Liver (tissue), 9 donors: ENCODE measurements around the gene ZNF687. TPM values are rescaled to one million over a fixed set of nuclear protein-coding genes. Genes with fewer than 3 reads are reported as not detected.

ENCODE experiments used
- DNase-seq: peaks from one replicate; pipeline ENCODE4 v3.0.0-alpha.2; 2017; ENCODE audit warnings: low spot score
- H3K27ac ChIP-seq, 2 donors: one replicate each; pipeline ENCODE4 v1.7.0; 2013; ENCODE audit warnings: inconsistent platforms in 2 of 2, low read length in 2 of 2, control low read depth in 1 of 2, low read depth in 1 of 2, mild to moderate bottlenecking in 1 of 2
- H3K27me3 ChIP-seq, 4 donors: one replicate each; pipeline versions ENCODE4 v1.6.1 to v1.7.0; 2013; ENCODE audit warnings: low read length in 3 of 4, inconsistent platforms in 1 of 4, mild to moderate bottlenecking in 1 of 4, moderate library complexity in 1 of 4; ENCODE audit not compliant: control insufficient read depth in 4 of 4, insufficient read depth in 4 of 4
- H3K36me3 ChIP-seq, 4 donors: one replicate each; pipeline versions ENCODE4 v1.6.1 to v1.7.0; 2013; ENCODE audit warnings: low read length in 3 of 4, mild to moderate bottlenecking in 3 of 4, low read depth in 1 of 4, moderate library complexity in 1 of 4; ENCODE audit not compliant: control insufficient read depth in 4 of 4, insufficient read depth in 3 of 4
- H3K4me1 ChIP-seq, 4 donors: one replicate each; pipeline versions ENCODE4 v1.6.1 to v1.7.0; 2013; ENCODE audit warnings: low read length in 3 of 4, mild to moderate bottlenecking in 3 of 4, moderate library complexity in 1 of 4; ENCODE audit not compliant: control insufficient read depth in 4 of 4, insufficient read depth in 4 of 4
- H3K4me3 ChIP-seq, 3 donors: one replicate each; pipeline versions ENCODE4 v1.6.1 to v1.7.0; 2013; ENCODE audit warnings: low read length in 3 of 3, control low read depth in 1 of 3, low read depth in 1 of 3, mild to moderate bottlenecking in 1 of 3
- H3K9ac ChIP-seq, 2 donors: one replicate each; pipeline ENCODE4 v1.7.0; 2013; ENCODE audit warnings: low read length in 2 of 2, mild to moderate bottlenecking in 2 of 2, moderate library complexity in 2 of 2, control low read depth in 1 of 2, low read depth in 1 of 2
- H3K9me3 ChIP-seq, 4 donors: one replicate each; pipeline versions ENCODE4 v1.6.1 to v1.7.0; 2013; ENCODE audit warnings: low read length in 3 of 4; ENCODE audit not compliant: control insufficient read depth in 4 of 4
- CTCF ChIP-seq: fragments of 150-350 bp; IDR thresholded peaks from 2 replicates; pipeline ENCODE4 v1.5.1; 2017; ENCODE audit warnings: improper control_type of control experiment, low read depth, low read length; ENCODE audit not compliant: missing input control
- EGR1 ChIP-seq, 2 donors: IDR thresholded peaks; 2 replicates each; pipeline ENCODE4 v1.6.1; 2016 to 2018; ENCODE audit warnings: antibody characterized with exemption in 2 of 2, low read depth in 2 of 2
- FOXA2 ChIP-seq: IDR thresholded peaks from 2 replicates; pipeline ENCODE4 v1.6.1; 2016; ENCODE audit warnings: antibody characterized with exemption
- GABPA ChIP-seq, 2 donors: IDR thresholded peaks in 1 of 2; conservative IDR thresholded peaks in 1 of 2; 2 replicates each; pipeline ENCODE4 v1.6.1; 2016; ENCODE audit warnings: antibody characterized with exemption in 2 of 2, mild to moderate bottlenecking in 1 of 2, moderate library complexity in 1 of 2
- HNF4A ChIP-seq, 2 donors: conservative IDR thresholded peaks; 2 replicates each; pipeline ENCODE4 v1.6.1; 2016; ENCODE audit warnings: antibody characterized with exemption in 2 of 2, mild to moderate bottlenecking in 2 of 2
- HNF4G ChIP-seq: IDR thresholded peaks from 2 replicates; pipeline ENCODE4 v1.6.1; 2016; ENCODE audit warnings: antibody characterized with exemption
- JUND ChIP-seq, 2 donors: IDR thresholded peaks; 2 replicates each; pipeline ENCODE4 v1.6.1; 2016; ENCODE audit warnings: antibody characterized with exemption in 2 of 2
- MAX ChIP-seq: IDR thresholded peaks from 2 replicates; pipeline ENCODE4 v1.6.1; 2016; ENCODE audit warnings: antibody characterized with exemption
- NR2F2 ChIP-seq: IDR thresholded peaks from 2 replicates; pipeline ENCODE4 v1.6.1; 2016; ENCODE audit warnings: antibody characterized with exemption
- RAD21 ChIP-seq, 2 donors: IDR thresholded peaks; 2 replicates each; pipeline ENCODE4 v1.6.1; 2016; ENCODE audit warnings: antibody characterized with exemption in 2 of 2, mild to moderate bottlenecking in 2 of 2
- REST ChIP-seq: IDR thresholded peaks from 2 replicates; pipeline ENCODE4 v1.6.1; 2016; ENCODE audit warnings: antibody characterized with exemption, mild to moderate bottlenecking
- RXRA ChIP-seq, 2 donors: IDR thresholded peaks; 2 replicates each; pipeline ENCODE4 v1.6.1; 2017 to 2018; ENCODE audit warnings: antibody characterized with exemption in 2 of 2, mild to moderate bottlenecking in 1 of 2
- SP1 ChIP-seq: IDR thresholded peaks from 2 replicates; pipeline ENCODE4 v1.6.1; 2018; ENCODE audit warnings: antibody characterized with exemption, mild to moderate bottlenecking
- TAF1 ChIP-seq: conservative IDR thresholded peaks from 2 replicates; pipeline ENCODE4 v1.6.1; 2016; ENCODE audit warnings: antibody characterized with exemption, mild to moderate bottlenecking
- YY1 ChIP-seq: IDR thresholded peaks from 2 replicates; pipeline ENCODE4 v1.6.1; 2016; ENCODE audit warnings: antibody characterized with exemption, mild to moderate bottlenecking
- ZBTB33 ChIP-seq: IDR thresholded peaks from 2 replicates; pipeline ENCODE4 v1.6.1; 2016; ENCODE audit warnings: antibody characterized with exemption
- WGBS: extraction: QIAGEN DNeasy Blood & Tissue Kit; methylation state at CpG from one replicate; pipeline ENCODE4 v1.1.7; 2013; 5-methylcytosine and 5-hydroxymethylcytosine counted together
- polyA plus RNA-seq, 2 donors: library from polyadenylated mRNA; stranded (reverse) in 1 of 2; unstranded in 1 of 2; fragments of 200-250 nt in 1 of 2; fragments of >200 nt in 1 of 2; fragmentation: Nextera tagmentation in 1 of 2; extraction: Ambion mirVana in 1 of 2; gene quantifications; one replicate each; pipeline versions ENCODE4 v1.2.1 to v1.2.3, GENCODE V29; 2013 to 2015
- total RNA-seq, 2 donors: library from RNA; depleted of rRNA; stranded (reverse); fragments of >200 nt; gene quantifications; one replicate each; pipeline ENCODE4 v1.2.3, GENCODE V29; 2014
- TF ChIP-seq, protein P1 (sequence below): IDR thresholded peaks from 2 replicates; pipeline ENCODE4 v1.6.1; 2016; ENCODE audit warnings: antibody characterized with exemption
- donor health status: healthy.
- donor health status: healthy.
- donor health status: healthy.
- donor health status: healthy.
- donor health status: healthy.

ZNF687 gene
- total and polyA plus RNA-seq, 4 donors, result 2.7 to 9.7 (median 7.9) TPM

GRCh38 chr1:151325646-151326429 lies 43.7 kb downstream of the ZNF687 start:
- Histone ChIP-seq H3K27me3 (no peaks in the 10 kb centered on the region), H3K27ac (no peak overlapping the region), H3K36me3 (peaks cover 0 to 12% (median 8%) of the 10 kb centered on the region in 4 donors), H3K4me3 (peak overlapping the region in 1 of 3 donors; percentile 88), H3K9ac (peak overlapping the region; percentile 70 to 83), H3K9me3 (no peaks in the 10 kb centered on the region), H3K4me1 (peaks cover 0 to 30% (median 20%) of the 10 kb centered on the region in 4 donors)
- no peak for DNase-seq
- WGBS, result 63% methylated on average over 5 of the region's 5 CpGs
- no peak for TF ChIP-seq REST

- 2% methylated on average over 12 of the region's 12 CpGs for WGBS
- Histone ChIP-seq H3K36me3 (peaks cover 0 to 10% (median 6%) of the 10 kb centered on the region in 4 donors), H3K9me3 (no peaks in the 10 kb centered on the region), H3K27me3 (no peaks in the 10 kb centered on the region), H3K4me3 (peak overlapping the region; percentile 71 to 90 (median 88)), H3K27ac (peak overlapping the region; percentile 65 to 85), H3K9ac (peak overlapping the region; percentile 70 to 83), H3K4me1 (peaks cover 0 to 30% (median 20%) of the 10 kb centered on the region in 4 donors)
- TF ChIP-seq REST (no peak), JUND (IDR thresholded peaks at IDR 0.05) (no peak), EGR1 (IDR thresholded peaks at IDR 0.05; ENCODE audit: low read depth in 2 of 2) (no peak), GABPA (IDR thresholded peaks at IDR 0.05 in 1 of 2, conservative IDR thresholded peaks at IDR 0.05 in 1 of 2) (no peak), TAF1 (no peak), CTCF (no peak), ZBTB33 (no peak), FOXA2 (no peak), NR2F2 (no peak), RAD21 (IDR thresholded peaks at IDR 0.05) (no peak), SP1 (no peak), YY1 (no peak), MAX (no peak), HNF4A (conservative IDR thresholded peaks at IDR 0.05) (no peak), HNF4G (no peak), RXRA (IDR thresholded peaks at IDR 0.05) (no peak)
- TF ChIP-seq, protein P1, sequence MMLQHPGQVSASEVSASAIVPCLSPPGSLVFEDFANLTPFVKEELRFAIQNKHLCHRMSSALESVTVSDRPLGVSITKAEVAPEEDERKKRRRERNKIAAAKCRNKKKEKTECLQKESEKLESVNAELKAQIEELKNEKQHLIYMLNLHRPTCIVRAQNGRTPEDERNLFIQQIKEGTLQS, result no peak
- no peak for DNase-seq
Measured at GRCh38 chr1:151326619-151327222, 44.6 kb downstream of the ZNF687 start.
